HG03457 (cell line): ENCODE data around the gene KHDC4.

Source experiments
- ATAC-seq: cut with Tn5 transposase; IDR thresholded peaks from one replicate; pipeline ENCODE4 v1.9.1; 2021; ENCODE audit warnings: moderate number of reproducible peaks; ENCODE audit not compliant: unreplicated experiment

KHDC4 gene

DNA sequence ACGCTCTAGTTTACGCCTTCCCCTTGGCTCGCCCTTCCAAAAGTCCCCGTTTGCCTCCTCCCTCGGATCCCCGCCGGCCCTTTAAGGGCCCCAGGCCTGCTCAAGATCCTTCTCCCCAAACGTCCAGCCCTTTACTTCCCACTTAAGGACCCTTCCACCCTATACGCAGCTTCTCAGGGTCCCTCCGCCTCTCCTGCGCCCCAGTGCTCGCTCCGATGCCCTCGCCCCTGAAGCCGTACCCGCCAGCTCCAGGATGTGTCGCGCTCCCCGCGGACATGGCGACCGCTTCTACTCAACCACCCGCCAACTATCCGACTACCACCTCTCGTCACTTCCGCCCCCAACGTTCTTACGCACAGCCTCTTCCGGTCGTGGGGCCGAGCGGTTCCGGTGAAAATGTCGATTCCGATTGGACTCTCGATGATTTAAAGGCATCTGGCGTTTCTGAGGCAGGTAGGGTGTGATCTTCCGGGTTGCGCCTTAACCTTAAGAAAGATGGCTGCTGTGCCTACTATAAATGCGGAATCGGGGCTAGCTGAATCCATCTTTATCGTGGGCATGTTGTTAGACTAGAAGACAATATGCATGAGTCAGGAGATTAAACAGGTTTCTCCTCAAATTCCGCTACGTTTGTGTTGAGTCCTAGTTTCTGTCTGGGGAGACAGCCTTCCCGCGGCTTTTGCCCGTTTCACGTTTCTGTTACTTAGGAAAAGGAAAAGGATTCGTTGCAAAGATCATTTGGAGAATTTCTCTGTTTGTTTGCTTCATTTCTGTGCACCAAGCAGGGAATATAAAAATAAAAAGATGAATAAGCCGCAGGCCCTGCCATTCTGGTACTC is at the start of gene KHDC4:
Gene KHDC4 (minus strand): TSS at position 317 of the 839 bp plus-strand sequence. CDS start 40 bp downstream, at position 277.
- peak; percentile 71 for ATAC-seq

DNA sequence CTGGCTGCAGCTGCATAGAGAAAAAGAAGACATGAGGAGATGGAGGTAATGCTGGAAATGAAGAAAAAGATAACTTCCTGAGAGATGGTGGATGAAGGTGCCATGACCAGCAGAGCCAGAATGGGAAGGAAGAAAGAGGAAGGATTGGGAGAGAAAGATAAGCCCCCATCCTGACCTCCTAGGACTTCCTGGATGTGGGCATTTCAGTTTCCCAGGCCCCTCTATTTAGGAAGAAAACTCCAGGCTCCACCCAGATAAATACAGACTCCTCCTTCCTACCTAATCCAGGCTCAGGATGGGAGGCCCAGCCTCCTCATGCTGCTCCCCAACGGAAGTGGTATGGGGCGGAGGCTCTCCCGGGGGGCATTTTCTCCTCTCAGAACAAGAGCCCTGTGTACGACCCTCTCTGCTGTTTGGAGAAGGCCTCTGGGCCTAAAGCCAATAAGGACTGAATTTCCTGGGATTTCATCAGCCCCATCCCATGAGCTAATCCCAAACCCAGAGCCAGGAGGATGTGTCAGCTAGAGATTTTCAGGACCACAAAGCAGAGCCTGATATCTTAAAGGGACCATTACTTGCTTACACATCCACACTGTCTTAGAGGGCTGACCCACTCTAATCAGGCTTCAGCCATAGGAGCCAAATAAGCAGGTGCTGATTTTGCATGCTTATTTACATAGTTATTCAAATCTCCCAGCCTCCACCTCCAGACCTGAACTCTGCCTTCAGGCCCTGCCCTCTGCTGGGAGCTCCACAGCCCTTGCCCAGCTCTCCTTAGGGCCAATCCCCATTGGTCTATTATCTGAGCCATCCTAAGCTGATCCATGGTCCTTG is 49.2 kb upstream of the KHDC4 start:
- no peak for ATAC-seq

DNA sequence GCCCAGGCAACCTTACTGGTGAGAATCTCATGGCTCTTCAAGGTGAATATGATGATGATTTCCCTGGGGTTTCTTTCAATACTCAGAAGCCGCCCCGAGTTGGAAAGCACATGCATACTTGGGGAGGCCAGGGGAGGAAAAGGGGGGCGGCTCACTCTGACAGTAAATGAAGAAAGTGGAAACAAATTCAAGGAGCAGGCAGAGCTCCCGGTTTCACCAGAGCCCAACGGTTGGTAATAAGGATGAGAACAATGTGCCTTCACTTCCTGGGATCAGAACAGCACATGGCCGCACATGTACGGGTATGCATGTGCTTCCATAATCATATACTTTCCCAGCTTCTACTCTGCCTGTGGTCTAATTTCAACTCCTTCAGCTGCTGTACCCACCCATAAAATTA is 47.9 kb upstream of the KHDC4 start:
- ATAC-seq: no peak

DNA sequence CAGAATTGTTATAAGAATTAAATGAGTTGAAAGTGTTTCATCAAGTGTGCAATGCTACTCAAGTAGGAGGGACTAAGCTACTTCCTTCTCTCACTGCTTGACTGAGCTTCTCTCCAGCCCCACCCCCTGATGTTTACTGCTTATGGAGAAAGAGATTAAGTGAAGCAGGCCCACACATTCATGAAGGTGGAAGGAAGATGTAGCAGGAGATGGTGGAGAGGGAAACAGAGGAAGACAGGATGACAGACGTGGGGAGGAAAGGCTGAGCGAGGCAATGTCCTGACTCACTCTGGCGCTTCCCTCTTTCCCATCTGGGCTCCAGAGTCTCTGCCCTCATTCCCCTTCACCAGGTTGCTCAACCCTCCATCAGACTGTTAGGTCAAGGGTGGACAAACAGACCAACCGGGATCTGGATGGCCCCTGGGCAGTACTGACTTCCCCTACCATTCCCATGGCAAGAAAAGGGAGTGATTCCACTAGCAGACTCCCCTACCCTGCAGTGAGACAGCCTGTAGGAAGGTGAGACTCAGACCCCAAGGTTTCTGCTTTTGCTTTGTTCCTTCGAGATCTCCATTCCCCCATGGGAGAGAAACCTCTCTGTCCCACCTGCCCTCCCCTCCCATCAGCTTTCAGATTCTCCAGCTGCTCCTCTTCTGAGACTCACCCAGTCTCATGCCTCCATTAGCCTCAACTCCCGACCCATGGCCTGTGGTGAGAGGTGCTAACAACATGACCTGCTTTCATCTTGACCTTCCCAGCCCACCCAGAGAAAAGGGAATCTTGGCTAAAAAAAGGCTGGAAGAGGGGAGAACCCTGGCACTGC is 47.3 kb upstream of the KHDC4 start:
- no peak for ATAC-seq

DNA sequence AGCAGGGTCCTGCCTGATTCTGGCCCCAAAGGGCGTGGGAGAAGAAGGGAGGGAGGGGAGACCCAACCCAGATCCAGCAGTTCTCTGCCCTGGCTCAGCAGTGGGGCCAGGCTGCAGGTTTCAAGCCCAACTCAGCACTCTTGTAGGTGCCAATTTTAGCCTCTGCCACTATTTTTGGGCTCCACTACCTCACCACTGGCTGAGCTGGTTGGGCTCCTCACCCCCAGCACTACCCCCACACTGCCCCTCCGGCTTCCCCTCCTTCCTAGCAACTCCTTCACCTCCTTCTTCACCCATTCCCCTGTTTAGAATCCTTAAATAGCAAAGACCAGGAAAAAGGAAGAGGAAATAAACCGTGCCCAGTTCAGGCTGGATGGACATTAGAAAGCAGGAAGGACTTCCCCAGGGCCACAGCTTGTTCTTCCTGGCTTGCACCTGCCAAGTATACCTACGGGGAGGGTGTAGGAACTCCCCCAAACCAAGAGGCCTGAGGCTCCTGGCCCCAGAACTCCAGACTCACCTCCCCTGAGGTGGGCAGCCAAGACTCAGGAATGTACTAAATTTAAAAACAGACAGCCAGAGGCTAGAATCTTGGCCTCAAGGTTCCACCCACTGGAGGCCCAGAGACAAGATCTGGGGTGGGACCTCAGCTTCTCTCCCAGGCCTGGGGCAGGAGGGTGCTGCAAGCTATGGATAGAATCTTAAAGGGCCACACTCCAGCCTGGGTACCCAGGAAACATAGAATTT is 45.6 kb upstream of the KHDC4 start:
- no peak for ATAC-seq

DNA sequence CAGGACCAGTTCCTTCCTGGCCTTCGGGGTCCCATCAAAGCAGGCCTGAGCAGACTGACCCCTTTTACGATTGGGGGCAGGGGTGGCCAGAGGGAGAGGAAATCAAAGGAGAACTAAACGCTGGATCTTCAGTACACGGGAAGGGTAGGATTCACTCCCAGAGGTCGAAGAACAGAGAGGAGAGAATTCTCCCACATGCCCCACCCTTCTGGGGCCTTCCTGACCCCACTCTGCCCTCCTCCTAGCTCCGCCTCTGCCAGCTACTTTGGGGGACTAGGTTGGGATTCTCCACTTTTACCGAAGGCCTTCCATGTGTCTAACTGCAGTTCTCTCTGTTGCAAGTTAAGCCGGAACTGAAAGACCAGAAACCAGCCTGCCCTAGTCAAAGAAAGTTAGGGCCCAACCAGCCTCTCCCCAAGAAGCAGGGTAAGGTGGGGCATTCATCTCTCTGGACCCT is 44.8 kb upstream of the KHDC4 start:
- ATAC-seq: no peak

DNA sequence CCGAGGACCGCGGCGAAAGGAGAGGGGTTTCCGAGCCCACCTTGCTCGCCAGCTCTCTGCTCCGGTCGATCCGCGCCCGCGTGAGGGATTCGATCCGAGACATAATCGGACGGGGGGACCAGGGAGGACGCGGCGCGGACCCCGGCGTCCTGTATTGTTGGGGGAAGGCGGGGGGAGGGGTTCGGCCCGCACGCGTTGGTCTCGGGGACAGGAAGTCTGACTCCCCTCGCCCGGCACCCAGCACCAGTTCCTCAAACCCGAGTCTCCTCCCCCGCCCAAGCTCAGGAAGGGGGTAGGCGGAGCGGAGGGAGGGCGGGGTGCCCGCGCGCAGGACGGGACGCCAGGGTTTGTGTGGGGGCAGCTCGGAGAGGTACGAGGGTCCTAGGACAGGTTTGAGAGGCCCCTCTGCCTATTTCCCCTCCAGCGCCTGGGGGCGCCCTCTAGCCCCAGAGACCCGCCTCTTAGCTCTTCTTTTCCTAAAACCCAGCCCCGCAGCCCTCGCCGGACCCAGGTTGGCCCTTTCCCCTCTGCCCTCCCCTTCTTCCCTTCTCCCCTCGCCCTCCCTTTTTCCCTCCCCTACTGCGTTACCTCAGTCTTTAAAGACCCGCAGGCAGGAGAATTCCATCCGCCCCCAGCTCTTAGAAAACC is 44.2 kb upstream of the KHDC4 start, which contains the start of gene ARHGEF2:
Gene ARHGEF2 (minus strand): TSS at position 223 of the 648 bp plus-strand sequence. CDS start 120 bp downstream, at position 103.
- ATAC-seq: no peak

DNA sequence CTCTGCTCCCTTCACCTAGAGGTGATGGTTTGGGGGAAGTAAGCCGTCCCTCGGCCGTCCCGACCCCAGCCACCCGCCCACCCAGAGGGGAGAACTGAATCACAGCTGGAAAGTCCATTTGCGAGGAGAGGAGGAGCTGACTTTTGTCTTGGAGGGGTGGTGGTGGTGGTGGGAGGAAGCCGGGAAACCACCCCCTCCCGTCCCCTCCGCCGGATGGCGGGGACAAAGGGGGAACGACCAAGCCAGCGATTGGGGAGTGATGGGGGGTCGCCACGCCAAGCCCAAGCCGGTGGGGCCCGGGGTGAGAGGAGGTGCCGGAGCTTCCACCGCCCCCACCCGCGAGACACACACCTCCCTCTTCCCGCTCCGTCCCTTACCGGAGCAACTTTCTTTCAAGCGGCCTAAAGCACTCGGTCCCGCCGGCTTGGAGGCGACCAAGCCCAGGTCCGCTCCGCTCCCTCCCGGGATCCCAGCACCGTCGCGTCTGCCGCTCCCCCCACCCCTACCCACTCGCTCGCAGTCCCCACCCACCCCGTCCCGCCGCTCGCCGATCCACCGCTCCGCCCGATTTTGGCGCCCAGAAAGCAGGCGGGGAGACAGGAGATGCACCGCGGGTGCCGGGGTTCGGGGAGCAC is 43.6 kb upstream of the KHDC4 start:
- ATAC-seq: no peak

DNA sequence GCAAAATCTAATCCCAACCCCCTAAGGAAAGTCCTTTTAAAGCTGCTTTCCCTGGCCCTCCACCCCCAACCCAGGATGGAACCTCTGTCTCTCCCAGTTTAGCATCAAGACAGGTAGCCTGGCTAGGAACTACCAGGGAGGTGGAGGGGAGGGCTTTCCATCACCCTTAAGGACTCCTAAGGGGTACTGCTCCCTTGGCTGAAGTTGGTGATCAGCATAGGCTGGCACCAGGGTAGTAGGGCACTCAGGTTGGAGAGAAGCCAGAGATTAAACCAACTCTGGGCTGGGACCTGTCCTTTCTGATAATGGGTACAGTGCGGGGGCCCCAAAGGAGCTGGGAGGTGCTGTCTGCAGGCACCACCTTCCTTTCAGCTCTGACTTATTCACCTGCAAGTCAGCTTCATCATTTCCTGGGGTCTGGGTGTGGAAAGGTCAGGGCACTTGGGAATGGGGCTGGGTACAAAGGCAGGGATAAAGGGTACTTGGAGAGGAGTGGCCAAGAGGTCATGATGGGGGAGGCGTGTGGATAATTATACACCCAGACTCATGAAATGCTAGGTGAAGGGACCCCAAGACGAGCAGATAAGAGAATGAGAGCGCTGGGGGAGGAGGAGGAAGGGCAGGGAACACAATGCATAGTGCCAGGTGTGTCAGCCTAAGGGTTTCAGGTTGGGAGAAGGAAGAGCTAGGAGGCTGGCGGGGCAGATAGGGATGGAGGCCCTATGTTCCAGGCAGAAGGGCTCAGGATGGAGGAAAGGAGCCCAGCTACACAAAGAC is 42.9 kb upstream of the KHDC4 start:
- no peak for ATAC-seq

DNA sequence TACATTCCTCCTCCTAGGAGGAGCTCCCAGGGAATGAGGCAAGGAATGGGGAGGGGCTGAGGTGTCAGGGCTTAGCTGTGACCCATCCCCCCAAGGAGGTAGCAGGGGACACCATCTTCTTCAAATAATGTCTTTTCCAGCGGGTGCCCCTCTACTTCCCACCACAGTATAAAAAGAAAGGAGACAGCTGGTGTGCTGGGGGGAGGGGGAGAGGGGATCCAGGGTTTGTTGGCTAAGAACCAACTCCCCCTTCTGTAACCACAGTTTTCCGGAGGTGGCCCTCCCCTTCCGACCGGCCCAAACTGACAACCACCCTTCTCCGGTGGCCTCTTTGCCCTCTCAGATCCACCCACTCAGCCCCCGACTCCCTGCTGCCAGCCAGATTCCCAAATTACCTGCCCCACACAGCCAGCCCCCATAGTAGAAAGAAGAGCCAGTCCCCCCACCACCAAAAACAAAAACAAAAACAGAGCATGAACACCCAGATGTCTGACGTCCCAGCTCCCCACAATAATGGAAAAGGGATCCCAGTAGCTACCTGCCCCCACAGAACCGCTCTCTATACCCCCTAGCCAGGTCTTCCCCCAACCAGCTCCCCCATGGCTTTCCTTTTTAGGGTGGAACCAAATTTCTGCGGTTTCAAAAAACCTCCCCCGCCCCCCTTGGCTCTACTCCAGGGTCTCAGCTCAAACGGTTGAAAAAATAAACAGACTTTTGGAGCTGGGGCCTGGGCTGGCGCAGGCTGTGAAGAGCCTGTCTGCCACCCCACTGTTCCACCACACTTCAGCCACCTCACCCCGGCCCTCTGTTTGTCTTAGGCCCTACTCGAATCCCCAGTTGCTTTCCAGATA is 42.1 kb upstream of the KHDC4 start:
- ATAC-seq: no peak

DNA sequence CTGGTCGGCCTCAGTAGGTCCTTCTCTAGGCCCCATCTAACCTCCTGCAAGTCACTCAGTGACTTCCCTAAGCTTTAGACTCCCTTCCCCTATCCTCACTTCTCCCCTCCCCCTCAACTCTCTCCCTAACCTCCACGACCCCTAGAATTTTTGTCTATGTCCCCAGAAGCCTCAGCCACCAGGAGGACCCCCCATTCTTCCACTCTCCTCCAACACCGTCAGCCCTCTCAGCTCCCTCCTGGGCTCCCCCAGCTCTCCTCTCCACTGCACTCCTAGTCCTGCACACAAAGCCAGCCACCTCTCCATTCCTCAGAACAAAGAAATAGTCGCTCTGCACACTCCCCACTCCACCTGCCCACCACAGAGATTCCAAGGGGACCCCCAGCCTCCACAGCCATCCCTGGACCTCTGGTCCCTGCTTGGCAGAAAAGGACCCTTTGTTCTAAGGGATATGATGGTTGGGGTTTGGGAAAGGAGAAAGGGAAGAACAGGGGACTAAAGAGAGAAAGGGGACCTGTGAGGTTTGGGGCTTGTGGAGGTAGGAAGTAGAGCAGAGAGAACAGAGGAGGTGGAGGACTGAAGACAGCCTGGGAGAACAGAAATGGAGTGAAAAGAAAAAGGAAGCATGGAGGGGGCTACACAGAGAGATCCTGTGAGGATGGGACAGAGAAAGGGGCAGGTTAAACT is 41.3 kb upstream of the KHDC4 start:
- no peak for ATAC-seq

DNA sequence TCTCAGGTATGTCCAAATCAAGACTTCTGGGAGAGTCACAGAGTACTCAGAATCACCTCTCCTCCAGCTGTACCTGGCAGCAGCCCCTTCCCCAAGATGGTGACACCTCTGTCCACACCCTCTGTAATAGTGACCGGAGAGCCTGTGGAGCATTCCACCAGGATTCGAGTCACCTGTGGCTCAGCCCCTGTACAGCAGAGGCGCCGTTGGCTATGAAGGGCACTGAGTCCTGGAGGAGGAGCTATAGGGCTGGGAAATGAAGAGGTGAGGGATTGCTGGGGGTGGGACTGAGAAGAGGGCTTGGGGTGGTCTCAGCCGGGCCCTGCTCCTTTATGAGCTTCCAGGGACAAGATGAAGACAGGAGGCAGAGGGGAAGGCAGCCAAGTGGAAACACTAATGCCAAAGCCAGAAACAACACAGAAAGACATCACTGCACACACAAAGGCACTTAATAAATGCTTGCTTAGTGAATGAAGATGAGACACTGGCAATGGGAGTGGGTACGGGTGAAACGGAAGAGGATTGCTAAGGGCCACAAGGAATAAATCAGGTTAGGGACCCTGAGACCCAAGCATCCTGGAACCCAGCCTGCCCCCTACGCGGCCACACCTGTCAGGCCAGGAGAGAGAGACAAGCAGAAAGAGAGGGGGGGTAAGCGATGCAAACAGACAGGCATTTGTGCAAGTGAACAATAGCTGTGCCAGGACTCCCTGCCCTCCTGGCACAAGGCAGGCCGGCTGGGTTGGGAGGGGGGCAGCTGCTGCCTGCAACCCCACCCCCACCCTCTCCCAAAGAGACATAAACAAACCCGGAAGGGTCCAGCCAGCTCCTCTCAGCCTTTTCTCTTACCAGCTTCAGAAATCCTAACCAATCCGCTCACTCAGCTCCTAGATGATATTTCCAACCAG is 40.2 kb upstream of the KHDC4 start:
- ATAC-seq: no peak

DNA sequence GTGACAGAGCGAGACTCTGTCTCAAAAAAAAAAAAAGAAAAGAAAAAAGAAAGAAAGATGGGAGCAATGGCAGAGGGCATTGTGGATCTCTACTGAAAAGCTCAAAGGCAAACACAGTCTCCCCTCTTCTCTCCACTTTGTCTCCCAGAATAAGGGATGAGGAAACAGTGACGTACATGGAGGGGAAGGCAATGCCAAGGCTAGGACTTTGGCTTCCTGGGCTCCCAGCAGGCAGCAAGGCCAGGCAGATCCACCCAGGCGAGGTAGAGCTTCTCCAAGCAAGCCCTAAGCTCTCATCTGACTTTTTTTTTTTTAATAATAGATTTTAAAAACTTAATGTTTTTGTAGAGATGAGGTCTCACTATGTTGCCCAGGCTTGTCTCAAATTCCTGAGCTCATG is 39.5 kb upstream of the KHDC4 start:
- no peak for ATAC-seq

DNA sequence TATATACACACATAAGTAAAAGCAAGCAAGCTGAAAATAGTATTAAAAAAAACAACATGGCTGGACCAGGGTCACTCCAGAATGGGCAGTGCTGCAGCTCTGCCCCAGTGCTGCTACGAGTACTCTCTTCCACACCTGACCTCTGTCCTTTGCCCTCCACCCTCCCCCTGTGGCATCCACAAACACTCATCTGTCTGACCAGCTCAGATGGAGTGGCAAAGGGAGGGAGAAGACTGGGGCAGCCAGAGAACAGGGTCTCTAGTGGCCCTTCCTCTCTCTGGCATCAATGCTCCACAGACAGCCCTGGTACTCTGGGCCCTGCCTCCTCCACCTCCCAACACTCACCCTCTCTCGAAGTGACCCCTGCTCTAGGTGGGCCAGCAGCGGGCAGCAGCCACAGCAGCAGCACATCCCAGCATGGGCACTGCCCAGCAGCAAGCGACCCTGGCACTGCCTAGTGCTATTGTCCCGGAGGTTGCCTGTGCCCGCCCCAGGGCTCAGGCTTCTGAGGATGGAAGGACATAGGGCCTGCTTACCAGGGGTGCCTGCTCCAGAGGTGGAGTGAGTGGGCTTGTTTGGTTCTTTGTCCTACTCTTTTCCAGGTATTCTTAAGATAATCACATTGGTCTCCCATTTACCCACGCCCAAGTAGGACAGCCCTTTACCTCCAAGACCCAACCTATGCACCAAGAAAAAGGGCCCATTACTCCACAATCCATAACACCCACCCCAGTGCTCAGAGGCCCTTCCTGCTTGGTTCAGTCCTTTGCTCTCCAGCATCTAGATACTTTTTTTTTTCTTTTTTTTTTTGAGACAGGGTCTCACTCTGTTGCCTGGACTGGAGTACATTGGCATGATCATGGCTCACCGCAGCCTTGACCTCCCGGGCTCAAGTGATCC is 37.9 kb upstream of the KHDC4 start:
- no peak for ATAC-seq
